Measurements from ENCODE around the gene ALMS1.
"Not testable (repeated sequence)": the region's sequence is repeated elsewhere in the genome, so short reads cannot be mapped to it uniquely, and the experiment has no call there.

ALMS1 gene

GRCh38 chr2:73503992-73504570 lies 118.4 kb downstream of the ALMS1 start:
- no peak overlapping the region for H3K4me3 ChIP-seq (replicated peaks; ENCODE audit: low read depth, low read length)
- TF ChIP-seq CTCF (IDR thresholded peaks at IDR 0.05; ENCODE audit: low read depth, low read length, missing control alignments), result no peak
- no peak for DNase-seq (ENCODE audit: extremely low read depth, low read depth)

- not testable (repeated sequence) for H3K4me3 ChIP-seq (replicated peaks; ENCODE audit: low read depth, low read length); DNase-seq (ENCODE audit: extremely low read depth, low read depth)
Measured at GRCh38 chr2:73504850-73505249, 119.2 kb downstream of the ALMS1 start.

- not testable (repeated sequence) for H3K4me3 ChIP-seq (replicated peaks; ENCODE audit: low read depth, low read length); DNase-seq (ENCODE audit: extremely low read depth, low read depth)
Measured at GRCh38 chr2:73510470-73510869, 124.8 kb downstream of the ALMS1 start.

GRCh38 chr2:73516033-73516432 lies 130.4 kb downstream of the ALMS1 start:
- H3K4me3 ChIP-seq (replicated peaks; ENCODE audit: low read depth, low read length), result no peak overlapping the region
- DNase-seq (ENCODE audit: extremely low read depth, low read depth), result no peak
- no peak for TF ChIP-seq CTCF (IDR thresholded peaks at IDR 0.05; ENCODE audit: low read depth, low read length, missing control alignments)

- no peak overlapping the region for H3K4me3 ChIP-seq (replicated peaks; ENCODE audit: low read depth, low read length)
- no peak for TF ChIP-seq CTCF (IDR thresholded peaks at IDR 0.05; ENCODE audit: low read depth, low read length, missing control alignments)
- no peak for DNase-seq (ENCODE audit: extremely low read depth, low read depth)
Measured at GRCh38 chr2:73528688-73529087, 143.1 kb downstream of the ALMS1 start.

- not testable (repeated sequence) for H3K4me3 ChIP-seq (replicated peaks; ENCODE audit: low read depth, low read length); DNase-seq (ENCODE audit: extremely low read depth, low read depth)
Measured at GRCh38 chr2:73530773-73531172, 145.1 kb downstream of the ALMS1 start.

GRCh38 chr2:73532381-73532780 lies 146.7 kb downstream of the ALMS1 start:
- H3K4me3 ChIP-seq (replicated peaks; ENCODE audit: low read depth, low read length), result no peak overlapping the region
- DNase-seq (ENCODE audit: extremely low read depth, low read depth), result no peak
- no peak for TF ChIP-seq CTCF (IDR thresholded peaks at IDR 0.05; ENCODE audit: low read depth, low read length, missing control alignments)

- no peak for TF ChIP-seq CTCF (IDR thresholded peaks at IDR 0.05; ENCODE audit: low read depth, low read length, missing control alignments)
- H3K4me3 ChIP-seq (replicated peaks; ENCODE audit: low read depth, low read length), result no peak overlapping the region
- no peak for DNase-seq (ENCODE audit: extremely low read depth, low read depth)
Measured at GRCh38 chr2:73536133-73536840, 150.7 kb downstream of the ALMS1 start.

- DNase-seq (ENCODE audit: extremely low read depth, low read depth); H3K4me3 ChIP-seq (replicated peaks; ENCODE audit: low read depth, low read length): not testable (repeated sequence)
Measured at GRCh38 chr2:73560875-73561274, 175.2 kb downstream of the ALMS1 start.
